HG03196 (cell line): Measurements from ENCODE around the gene EN1.

Source experiments
- ATAC-seq: cut with Tn5 transposase; IDR thresholded peaks from one replicate; pipeline ENCODE4 v1.9.1; 2021; ENCODE audit not compliant: unreplicated experiment

The EN1 gene

GRCh38 chr2:118823633-118824032, 23.8 kb downstream of the EN1 start:
- no peak for ATAC-seq

GRCh38 chr2:118822572-118822971, 24.9 kb downstream of the EN1 start:
- ATAC-seq, result no peak

DNA sequence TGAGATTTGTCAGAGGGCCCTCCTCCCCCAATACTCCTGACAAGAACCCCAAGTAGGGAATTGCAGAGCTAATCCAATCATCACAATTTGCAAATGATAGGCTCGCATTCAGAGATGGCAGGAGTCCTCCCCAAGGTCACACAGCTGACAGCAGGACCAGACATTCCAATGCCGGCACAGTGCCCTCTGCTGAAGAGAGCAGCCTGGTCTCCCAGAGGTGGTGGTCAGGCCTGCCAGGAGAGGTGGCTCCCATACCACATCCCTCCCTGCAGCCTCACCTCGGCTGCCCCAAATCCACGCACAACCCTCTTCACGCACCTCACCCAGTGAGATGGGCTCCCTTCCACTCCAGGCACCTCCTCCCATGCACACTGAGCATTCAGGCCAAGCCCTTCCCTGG, 25.4 kb downstream of the EN1 start:
- ATAC-seq, result no peak

DNA sequence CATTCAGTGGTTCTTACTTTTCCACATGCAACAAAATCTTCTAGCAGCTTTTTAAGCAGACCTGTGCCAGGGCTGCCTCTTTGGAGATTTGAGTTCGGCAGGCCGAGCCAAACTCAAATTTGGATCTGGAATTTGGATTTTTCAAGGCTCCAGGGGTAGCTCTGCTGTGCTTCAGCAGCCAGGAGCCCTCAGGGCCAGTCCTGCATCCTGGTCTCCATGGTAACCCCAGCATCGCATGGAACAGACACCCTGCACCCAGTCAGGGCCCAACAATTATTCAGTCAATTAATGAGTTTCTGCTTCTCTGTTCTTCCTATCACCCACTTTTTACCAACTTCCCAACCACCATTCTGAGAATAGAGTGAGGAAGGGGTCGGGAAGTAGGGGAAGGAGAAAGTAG, 30.0 kb downstream of the EN1 start:
- ATAC-seq, result no peak

DNA sequence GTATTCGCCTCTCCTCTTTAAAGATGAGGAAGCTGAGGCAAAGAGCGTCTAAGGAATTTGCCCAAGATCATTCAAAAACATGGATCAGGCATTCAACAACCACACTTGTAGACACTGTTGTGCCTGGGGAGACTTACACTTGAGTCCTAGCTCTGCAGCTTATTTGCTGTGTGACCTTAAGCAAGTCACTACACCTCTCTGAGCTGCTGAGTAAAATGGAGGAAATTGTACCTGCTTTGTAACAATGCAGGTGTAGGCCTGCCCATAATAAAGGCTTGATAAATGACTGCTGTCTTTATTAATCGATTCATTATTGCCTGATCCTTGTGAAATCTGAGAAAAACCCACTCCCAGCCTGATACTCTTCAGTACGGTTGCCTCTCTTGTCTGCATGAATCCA, 30.8 kb downstream of the EN1 start:
- ATAC-seq, result no peak

DNA sequence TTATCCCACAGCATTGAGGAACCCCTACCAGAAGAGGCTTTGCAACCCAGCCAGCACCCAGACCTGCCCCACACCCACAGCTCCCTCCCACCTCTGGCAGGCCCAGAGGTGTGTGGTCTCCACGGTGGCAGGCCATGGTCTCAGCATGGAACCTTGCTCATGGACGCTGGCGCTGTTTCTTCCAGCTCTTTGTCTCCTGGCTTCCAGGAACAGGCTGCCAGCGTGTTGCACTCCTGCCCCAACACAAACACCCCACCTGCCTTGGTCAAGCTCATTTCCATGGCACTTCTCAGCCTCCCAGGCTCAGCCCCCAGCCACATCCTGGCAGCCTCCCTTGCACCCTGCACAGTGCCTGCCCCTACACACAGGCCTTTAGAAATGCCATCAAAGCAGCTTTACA, 31.7 kb downstream of the EN1 start:
- no peak for ATAC-seq

DNA sequence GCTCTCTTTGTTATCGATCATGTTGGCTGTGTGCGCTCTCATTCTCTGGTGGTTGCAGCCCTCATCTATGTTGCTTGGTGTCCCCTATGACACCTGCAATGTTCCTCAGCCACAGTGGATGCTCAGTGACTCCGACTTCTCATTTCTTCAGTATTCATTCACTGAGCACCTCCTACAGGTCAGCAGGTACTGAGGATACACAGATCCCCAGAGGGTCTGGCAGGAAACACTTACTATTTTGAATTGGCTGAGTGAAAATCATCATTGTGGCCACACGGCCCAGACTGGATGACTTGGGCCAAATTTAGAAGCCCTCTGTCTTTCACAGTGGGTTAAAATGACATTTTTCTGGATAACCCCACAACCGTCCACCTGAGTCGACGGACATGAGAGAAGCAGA, 32.1 kb downstream of the EN1 start:
- no peak for ATAC-seq

GRCh38 chr2:118814368-118814767, 33.1 kb downstream of the EN1 start:
- no peak for ATAC-seq

DNA sequence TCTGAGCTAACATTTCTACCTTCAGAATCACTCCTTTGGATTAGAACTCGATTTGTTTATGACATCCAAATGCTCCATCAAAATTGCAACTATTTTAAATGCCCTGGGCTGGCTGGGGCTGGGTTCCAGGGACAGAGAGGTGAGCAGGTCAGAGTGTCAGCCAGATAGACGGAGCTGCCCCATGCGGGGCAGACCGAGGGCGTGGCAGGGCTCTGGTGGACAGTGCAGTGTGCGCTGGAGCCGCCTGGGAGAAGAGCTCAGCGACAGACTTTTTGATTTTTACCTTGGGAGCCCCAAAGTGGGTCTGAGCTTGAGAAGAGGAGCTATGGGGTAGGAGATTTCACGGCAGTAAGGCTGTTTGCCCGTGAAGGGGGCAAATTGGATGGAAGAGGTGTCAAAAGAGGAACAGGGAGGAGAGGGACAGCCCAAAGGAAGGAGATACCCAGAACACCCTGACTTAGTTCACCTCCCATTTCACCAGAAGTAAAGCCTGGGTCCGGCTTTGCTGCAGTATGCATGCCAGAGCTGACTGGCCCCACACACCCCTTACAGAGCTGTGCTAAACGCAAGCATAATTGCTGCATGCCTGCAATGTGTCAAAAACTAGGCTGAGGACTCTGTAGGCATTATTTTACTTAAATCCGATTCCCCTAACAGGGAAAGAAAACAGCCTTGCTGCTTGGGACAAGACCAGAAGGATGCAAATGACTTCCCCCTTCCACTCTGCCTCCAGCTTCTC, 33.7 kb downstream of the EN1 start:
- no peak for ATAC-seq

- no peak for ATAC-seq
These were observed 34.3 kb downstream of the EN1 start for GRCh38 chr2:118813111-118813510.

DNA sequence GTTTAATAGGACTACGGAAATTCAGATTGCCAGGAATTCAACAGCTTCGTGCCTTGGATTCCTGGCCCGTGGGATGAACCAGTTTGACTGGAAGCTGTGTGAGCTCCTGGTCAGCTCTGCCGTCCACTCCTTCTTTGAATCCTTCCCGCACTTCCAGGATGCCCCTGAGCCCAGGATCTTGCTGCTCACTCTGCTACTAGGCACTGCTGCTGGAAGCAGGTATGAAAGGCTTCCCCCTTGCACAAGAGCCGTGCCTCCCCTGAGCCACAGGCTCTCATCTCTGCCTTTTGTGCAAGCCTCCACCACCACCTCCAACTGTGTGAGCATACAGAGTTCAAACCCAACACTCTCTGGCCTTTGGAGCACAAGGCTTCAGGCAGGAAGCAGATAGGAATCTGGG, 34.9 kb downstream of the EN1 start:
- ATAC-seq, result no peak

DNA sequence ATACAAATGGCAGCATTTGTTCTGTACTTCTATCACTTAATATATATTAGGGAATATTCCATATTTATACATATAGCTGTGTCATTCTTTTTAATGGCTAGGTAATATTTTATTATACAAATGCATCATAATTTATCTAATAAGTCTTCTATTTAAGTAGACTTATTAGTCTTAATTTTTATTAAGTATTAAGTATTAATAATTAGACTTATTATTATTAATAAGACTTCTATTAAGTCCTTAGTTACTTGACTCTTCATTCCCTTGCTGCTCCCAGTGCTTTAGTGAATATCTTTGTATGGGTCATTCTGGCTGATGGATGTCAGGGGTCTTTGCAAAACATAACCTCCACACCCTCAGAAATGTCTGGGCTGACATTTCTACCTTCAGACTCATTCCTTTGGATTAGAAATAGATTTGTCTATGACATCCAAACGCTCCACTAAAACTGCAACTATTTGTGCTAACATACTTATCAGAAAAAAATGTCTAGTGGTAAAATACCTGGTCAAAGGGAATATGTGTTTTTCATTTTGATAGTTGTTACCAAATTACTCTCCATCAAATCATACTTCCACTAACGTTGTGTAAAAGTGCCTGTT, 35.8 kb downstream of the EN1 start:
- ATAC-seq, result no peak

DNA sequence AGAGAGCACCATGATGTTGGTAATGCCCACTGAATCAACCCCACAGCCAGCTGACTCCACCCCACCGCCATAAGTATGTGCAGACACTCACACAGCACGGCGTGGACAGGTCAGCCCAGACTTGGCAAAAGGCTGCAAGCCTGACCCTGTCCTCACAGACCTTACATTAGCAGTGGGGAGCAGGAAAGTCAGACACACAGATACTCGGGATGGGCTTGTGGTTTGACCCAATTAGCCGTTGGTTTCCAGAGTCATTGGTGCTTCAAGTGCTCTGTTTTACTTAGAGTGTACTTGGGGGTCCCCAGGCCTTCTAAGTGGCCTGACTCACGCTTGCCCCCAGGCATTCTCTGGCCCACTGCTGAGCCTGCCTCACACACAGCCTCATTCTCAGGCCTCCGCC, 36.7 kb downstream of the EN1 start:
- ATAC-seq, result no peak

DNA sequence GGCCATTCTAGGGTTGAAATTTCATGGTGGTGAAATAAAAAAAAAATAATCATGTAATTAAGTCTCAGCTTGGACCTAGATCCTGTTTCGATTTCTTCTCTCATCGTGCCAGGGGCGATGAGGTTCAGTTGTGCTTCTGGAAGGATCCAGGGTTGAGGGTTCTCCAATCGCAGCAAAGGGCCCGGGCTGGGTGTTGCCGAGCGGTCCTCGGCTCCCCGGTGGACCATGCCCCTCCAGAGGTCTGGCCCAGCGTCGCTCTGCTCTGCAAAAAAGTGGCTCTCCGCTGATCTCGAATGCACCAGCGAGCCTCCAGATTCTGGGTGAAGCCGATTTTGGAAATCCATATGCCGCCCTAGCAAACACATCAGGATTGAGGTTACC, 39.0 kb downstream of the EN1 start:
- ATAC-seq, result no peak

GRCh38 chr2:118807668-118808428, 39.6 kb downstream of the EN1 start:
- no peak for ATAC-seq

DNA sequence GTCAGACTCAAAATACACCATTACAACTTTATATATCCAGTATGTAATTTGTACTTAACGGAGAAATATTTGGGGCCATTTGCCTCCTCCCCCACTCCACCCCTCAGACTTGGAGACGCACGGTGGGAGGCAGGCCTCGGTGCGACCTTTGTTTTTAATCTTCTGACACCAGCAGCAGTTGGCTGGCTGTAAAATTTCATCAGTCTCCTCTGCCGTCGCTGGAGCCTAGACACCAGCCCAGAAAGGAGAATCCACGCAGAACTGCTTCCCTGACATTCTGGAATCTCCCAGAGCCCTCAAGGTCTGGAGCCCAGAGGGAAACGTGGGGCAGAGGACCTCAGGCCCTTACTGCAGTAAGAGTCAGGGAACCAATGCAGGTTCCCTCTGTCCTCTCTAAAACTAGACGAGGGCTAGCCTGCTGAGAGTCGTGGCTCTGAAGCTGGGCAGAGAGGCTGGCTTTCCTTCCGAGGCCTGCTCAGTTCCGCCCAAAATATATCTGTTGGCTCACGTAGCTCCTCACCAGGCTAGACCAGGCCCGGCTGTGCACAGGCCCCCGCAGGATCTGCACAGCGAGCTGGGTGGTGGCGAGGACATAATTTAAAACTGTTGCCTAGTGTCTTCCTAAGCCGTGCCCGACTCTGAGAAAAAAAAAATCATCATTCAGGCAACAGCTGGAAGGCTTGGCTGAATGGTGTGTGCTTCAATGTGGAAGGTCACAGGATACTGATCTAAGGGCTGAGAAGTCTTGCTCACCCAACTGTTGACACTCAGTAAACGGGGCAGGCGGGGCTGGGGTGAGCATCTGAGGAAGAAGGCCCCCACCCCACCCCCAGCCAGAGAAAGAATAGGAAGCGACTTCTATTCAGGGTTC, 40.4 kb downstream of the EN1 start:
- no peak for ATAC-seq

- no peak for ATAC-seq
These were observed 42.3 kb downstream of the EN1 start for GRCh38 chr2:118805064-118805690.

GRCh38 chr2:118803012-118803411, 44.4 kb downstream of the EN1 start:
- ATAC-seq, result no peak

DNA sequence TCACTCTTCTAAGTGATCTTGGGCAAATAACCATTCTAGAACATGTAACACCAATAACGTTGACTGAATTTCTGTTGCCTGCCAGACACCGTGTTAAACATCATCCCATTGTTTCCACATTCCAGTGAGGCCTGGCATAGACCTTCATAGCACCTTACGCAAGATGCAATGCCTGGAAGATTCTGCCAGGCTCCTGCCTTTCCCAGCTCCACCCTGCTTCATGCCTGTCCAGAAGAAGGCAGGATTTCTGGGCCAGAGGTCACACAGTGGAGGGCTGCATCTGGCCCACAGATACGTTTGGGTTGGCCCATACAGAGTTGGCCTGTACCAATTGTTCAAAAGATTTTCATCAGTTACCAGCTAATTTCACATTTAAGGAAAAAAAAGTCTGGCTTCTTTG, 46.3 kb downstream of the EN1 start:
- ATAC-seq, result no peak

- ATAC-seq, result no peak
These were observed 46.7 kb downstream of the EN1 start for GRCh38 chr2:118800736-118801135.

DNA sequence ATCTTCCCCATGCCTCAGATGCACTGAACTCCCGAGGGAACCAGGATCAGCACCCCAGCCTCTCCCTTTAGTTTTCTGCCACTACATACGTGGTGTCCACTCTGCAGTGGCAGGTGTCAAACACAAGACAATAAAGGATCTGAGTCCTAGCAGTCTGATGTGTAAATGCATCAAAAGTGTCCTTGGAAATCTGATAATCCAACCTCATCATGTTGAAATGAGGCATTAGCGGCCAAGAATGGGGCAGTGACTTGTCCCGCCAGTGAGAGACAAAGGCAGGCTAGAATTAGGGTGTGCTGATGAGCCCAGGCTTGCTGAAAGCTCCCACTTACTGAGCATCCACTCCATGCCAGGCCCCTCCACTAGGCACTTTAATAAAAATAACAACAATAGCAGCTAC, 52.9 kb downstream of the EN1 start:
- no peak for ATAC-seq
